ENCODE measurements around the gene CROCC2.

- TF ChIP-seq REST (IDR thresholded peaks at IDR 0.05) (no peak), RAD21 (conservative IDR thresholded peaks at IDR 0.05 in 1 of 2, IDR thresholded peaks at IDR 0.05 in 1 of 2) (no peak), JUN (IDR thresholded peaks at IDR 0.05) (no peak), CTCF (IDR thresholded peaks at IDR 0.05) (no peak), POLR2A (IDR thresholded peaks at IDR 0.05; ENCODE audit: low read length) (no peak), EP300 (IDR thresholded peaks at IDR 0.05) (no peak), ZFP36 (IDR thresholded peaks at IDR 0.05; ENCODE audit: borderline replicate concordance, partially characterized antibody) (no peak), CHD2 (IDR thresholded peaks at IDR 0.05; ENCODE audit: low read length, partially characterized antibody) (no peak)
These were observed 114.1 kb downstream of the CROCC2 start for GRCh38 chr2:241020201-241020600.
